ENCODE measurements around the gene CDKAL1. TPM values are rescaled to one million over a fixed set of nuclear protein-coding genes. Genes with fewer than 3 reads are reported as not detected.
"Not testable (repeated sequence)": the region's sequence is repeated elsewhere in the genome, so short reads cannot be mapped to it uniquely, and the experiment has no call there.

Gene CDKAL1
- total and polyA plus RNA-seq, 2 donors (not counting 3 experiments of a cell fraction or from before 2014, with no cell fraction given): 6.1 to 20.5 TPM

GRCh38 chr6:20751293-20751935 is 217.2 kb downstream of the CDKAL1 start:
- CTCF ChIA-PET: no interaction called here

GRCh38 chr6:20755631-20756030 is 221.4 kb downstream of the CDKAL1 start:
- Histone ChIP-seq H3K4me3 (replicated peaks in 1 of 3; ENCODE audit: insufficient read depth in 1 of 3, low read depth in 1 of 3, low read length in 3 of 3) (no peak overlapping the region), H3K36me3 (ENCODE audit: control insufficient read depth in 2 of 2, extremely low read depth in 1 of 2, insufficient read depth in 2 of 2, low read length in 2 of 2) (no peaks in the 10 kb centered on the region), H3K27ac (ENCODE audit: insufficient read depth, low read depth, low read length) (no peak overlapping the region), H3K9me1 (replicated peaks; ENCODE audit: control insufficient read depth, extremely low read depth, insufficient read depth, low read length) (no peaks in the 10 kb centered on the region), H2AFZ (ENCODE audit: low read depth, low read length) (no peak overlapping the region), H3K9ac (replicated peaks; ENCODE audit: extremely low read depth, insufficient read depth, low read length) (no peak overlapping the region), H3K27me3 (ENCODE audit: control insufficient read depth in 2 of 2, insufficient read depth in 2 of 2, low read length in 2 of 2) (no peaks in the 10 kb centered on the region), H4K20me1 (replicated peaks; ENCODE audit: control insufficient read depth, extremely low read depth, insufficient read depth, low read length) (no peaks in the 10 kb centered on the region), H3K4me2 (ENCODE audit: insufficient read depth, low read length) (no peak overlapping the region), H3K4me1 (ENCODE audit: control insufficient read depth, extremely low read depth, insufficient read depth, low read length) (no peaks in the 10 kb centered on the region), H3K9me3 (replicated peaks; ENCODE audit: control insufficient read depth, insufficient read depth, low read length) (no peaks in the 10 kb centered on the region), H3K79me2 (ENCODE audit: control insufficient read depth, insufficient read depth, low read length) (no peaks in the 10 kb centered on the region)
- TF ChIP-seq POLR2AphosphoS5 (IDR thresholded peaks at IDR 0.05; ENCODE audit: insufficient read depth, low read depth, low read length): no peak
- TF ChIP-seq EZH2 (IDR thresholded peaks at IDR 0.05; ENCODE audit: borderline replicate concordance, low read depth, low read length, severe bottlenecking): no peak
- no peak for TF ChIP-seq POLR2A (IDR thresholded peaks at IDR 0.05; ENCODE audit: low read depth, low read length)
- DNase-seq (ENCODE audit: low read depth, low spot score) (no peak), FAIRE-seq (no peak)
- BruUV-seq (replicated peaks): no TSS peak
- POLR2A ChIA-PET: no interaction called here
- CTCF ChIA-PET: no interaction called here
- intact Hi-C loops (cut with micrococcal nuclease): no loop called here
- dilution Hi-C loops (cut with MboI; ENCODE audit: extremely low pct_ligation_motif_present, low sequenced_read_pairs): no loop called here

More at GRCh38 chr6:20751293-20751935, 217.2 kb downstream of the CDKAL1 start:
- peak; percentile 15 for DNase-seq (ENCODE audit: low read depth, low spot score)
- no peaks in the 10 kb centered on the region for H3K9me1 ChIP-seq (replicated peaks; ENCODE audit: control insufficient read depth, extremely low read depth, insufficient read depth, low read length)
- H3K4me3 ChIP-seq (replicated peaks in 1 of 3; ENCODE audit: insufficient read depth in 1 of 3, low read depth in 1 of 3, low read length in 3 of 3): no peak overlapping the region
- H3K36me3 ChIP-seq (ENCODE audit: control insufficient read depth in 2 of 2, extremely low read depth in 1 of 2, insufficient read depth in 2 of 2, low read length in 2 of 2): no peaks in the 10 kb centered on the region
- H2AFZ ChIP-seq (ENCODE audit: low read depth, low read length): no peak overlapping the region
- no peak for FAIRE-seq
- H4K20me1 ChIP-seq (replicated peaks; ENCODE audit: control insufficient read depth, extremely low read depth, insufficient read depth, low read length): no peaks in the 10 kb centered on the region
- H3K9ac ChIP-seq (replicated peaks; ENCODE audit: extremely low read depth, insufficient read depth, low read length): no peak overlapping the region
- POLR2A ChIA-PET: no interaction called here
- no peaks in the 10 kb centered on the region for H3K9me3 ChIP-seq (replicated peaks; ENCODE audit: control insufficient read depth, insufficient read depth, low read length)
- no peak overlapping the region for H3K27ac ChIP-seq (ENCODE audit: insufficient read depth, low read depth, low read length)
- no peaks in the 10 kb centered on the region for H3K79me2 ChIP-seq (ENCODE audit: control insufficient read depth, insufficient read depth, low read length)
- dilution Hi-C loops (cut with MboI; ENCODE audit: extremely low pct_ligation_motif_present, low sequenced_read_pairs) (no loop called here), intact Hi-C loops (cut with micrococcal nuclease) (no loop called here)
- no peak for TF ChIP-seq JUN (IDR thresholded peaks at IDR 0.05; ENCODE audit: borderline replicate concordance, insufficient read depth, insufficient read length, low read depth)
- no peak for TF ChIP-seq MYC (IDR thresholded peaks at IDR 0.05; ENCODE audit: low read depth, low read length)
- no peak for TF ChIP-seq MAX (IDR thresholded peaks at IDR 0.05; ENCODE audit: insufficient read depth, insufficient read length)
- no peak overlapping the region for H3K4me2 ChIP-seq (ENCODE audit: insufficient read depth, low read length)
- peaks cover 2% of the 10 kb centered on the region for H3K4me1 ChIP-seq (ENCODE audit: control insufficient read depth, extremely low read depth, insufficient read depth, low read length)
- no peaks in the 10 kb centered on the region for H3K27me3 ChIP-seq (ENCODE audit: control insufficient read depth in 2 of 2, insufficient read depth in 2 of 2, low read length in 2 of 2)
- no TSS peak for BruUV-seq (replicated peaks)

GRCh38 chr6:20756584-20757147 is 222.4 kb downstream of the CDKAL1 start:
- H3K9me3 ChIP-seq (replicated peaks; ENCODE audit: control insufficient read depth, insufficient read depth, low read length); intact Hi-C loops (cut with micrococcal nuclease); H3K4me1 ChIP-seq (ENCODE audit: control insufficient read depth, extremely low read depth, insufficient read depth, low read length); DNase-seq (ENCODE audit: low read depth, low spot score); H3K9me1 ChIP-seq (replicated peaks; ENCODE audit: control insufficient read depth, extremely low read depth, insufficient read depth, low read length); H2AFZ ChIP-seq (ENCODE audit: low read depth, low read length); FAIRE-seq; H3K27ac ChIP-seq (ENCODE audit: insufficient read depth, low read depth, low read length); H3K36me3 ChIP-seq (ENCODE audit: control insufficient read depth in 2 of 2, extremely low read depth in 1 of 2, insufficient read depth in 2 of 2, low read length in 2 of 2); BruUV-seq (replicated peaks); H3K79me2 ChIP-seq (ENCODE audit: control insufficient read depth, insufficient read depth, low read length); POLR2A ChIA-PET; H4K20me1 ChIP-seq (replicated peaks; ENCODE audit: control insufficient read depth, extremely low read depth, insufficient read depth, low read length); H3K9ac ChIP-seq (replicated peaks; ENCODE audit: extremely low read depth, insufficient read depth, low read length); H3K4me2 ChIP-seq (ENCODE audit: insufficient read depth, low read length); H3K4me3 ChIP-seq (replicated peaks in 1 of 3; ENCODE audit: insufficient read depth in 1 of 3, low read depth in 1 of 3, low read length in 3 of 3); H3K27me3 ChIP-seq (ENCODE audit: control insufficient read depth in 2 of 2, insufficient read depth in 2 of 2, low read length in 2 of 2); dilution Hi-C loops (cut with MboI; ENCODE audit: extremely low pct_ligation_motif_present, low sequenced_read_pairs): not testable (repeated sequence)
- CTCF ChIA-PET: interaction anchor here (1.3 kb wide), 1 partner anchor 12 kb away, joined by 3 read pairs; no protein-coding TSS in a partner anchor
